Measurements from ENCODE around the gene ZNF331. TPM values are rescaled to one million over a fixed set of nuclear protein-coding genes. Genes with fewer than 3 reads are reported as not detected.

The ZNF331 gene
- total RNA-seq, 1 experiment from 2014 or later = 56.7 TPM

GRCh38 chr19:53553865-53554791, 16.2 kb downstream of the ZNF331 start:
- Mint-ChIP-seq H3K27ac (peak overlapping the region; percentile 82), H3K4me1 (peaks cover 16% of the 10 kb centered on the region), H3K4me3 (peak overlapping the region; percentile 77), H3K9me3 (peaks cover 11% of the 10 kb centered on the region), H3K27me3 (ENCODE audit: low read depth) (no peaks in the 10 kb centered on the region), H3K36me3 (peaks cover 34% of the 10 kb centered on the region)
- POLR2A ChIA-PET = interaction anchor here (1.0 kb wide), 1 partner anchor 15 kb away, joined by 3 read pairs; no protein-coding TSS in a partner anchor
- CTCF ChIA-PET = interaction anchor here (1.4 kb wide), 1 partner anchor 105 kb away, joined by 3 read pairs; no protein-coding TSS in a partner anchor
- DNase-seq (ENCODE audit: low spot score) = peak; percentile 52
- no peak for TF ChIP-seq ZNF219 (CRISPR knock-in tag; IDR thresholded peaks at IDR 0.05; ENCODE audit: borderline replicate concordance)
- peak; percentile 67 for ATAC-seq

- no peak for DNase-seq (ENCODE audit: low spot score)
- TF ChIP-seq ZMAT4 (CRISPR knock-in tag; IDR thresholded peaks at IDR 0.05) (no peak), NFATC4 (CRISPR knock-in tag; IDR thresholded peaks at IDR 0.05) (no peak), E2F1 (CRISPR knock-in tag; IDR thresholded peaks at IDR 0.05) (no peak), MAX (CRISPR knock-in tag; IDR thresholded peaks at IDR 0.05) (no peak), ELF4 (CRISPR knock-in tag; IDR thresholded peaks at IDR 0.05; ENCODE audit: low read depth) (no peak), TEAD1 (CRISPR knock-in tag; IDR thresholded peaks at IDR 0.05) (no peak), FOXK1 (CRISPR knock-in tag; IDR thresholded peaks at IDR 0.05) (no peak), NFE2L1 (CRISPR knock-in tag; IDR thresholded peaks at IDR 0.05) (no peak), USF2 (CRISPR knock-in tag; IDR thresholded peaks at IDR 0.05) (no peak), E2F5 (CRISPR knock-in tag; IDR thresholded peaks at IDR 0.05) (no peak), SMAD3 (CRISPR knock-in tag; IDR thresholded peaks at IDR 0.05; ENCODE audit: borderline replicate concordance) (no peak), FOXP1 (CRISPR knock-in tag; IDR thresholded peaks at IDR 0.05; ENCODE audit: borderline replicate concordance) (no peak), GTF2I (CRISPR knock-in tag; conservative IDR thresholded peaks at IDR 0.05) (no peak), ESRRA (CRISPR knock-in tag; IDR thresholded peaks at IDR 0.05; ENCODE audit: borderline replicate concordance) (no peak), ZNF121 (CRISPR knock-in tag; IDR thresholded peaks at IDR 0.05) (no peak)
- CTCF ChIA-PET = interaction anchor here (0.6 to 1.4 kb wide), 2 partner anchors 104 to 192 kb away, joined by 3 read pairs; no protein-coding TSS in a partner anchor
- Mint-ChIP-seq H3K27ac (peak overlapping the region; percentile 82), H3K36me3 (peaks cover 41% of the 10 kb centered on the region), H3K4me3 (peak overlapping the region; percentile 77), H3K9me3 (peaks cover 17% of the 10 kb centered on the region), H3K27me3 (ENCODE audit: low read depth) (no peaks in the 10 kb centered on the region), H3K4me1 (peaks cover 9% of the 10 kb centered on the region)
- POLR2A ChIA-PET = interaction anchor here (0.6 to 1.0 kb wide), 2 partner anchors 9 to 14 kb away, joined by 3 read pairs; no protein-coding TSS in a partner anchor
- ATAC-seq = no peak
Measured at GRCh38 chr19:53554804-53555203, 16.9 kb downstream of the ZNF331 start.

GRCh38 chr19:53555352-53555751, 17.4 kb downstream of the ZNF331 start:
- CTCF ChIA-PET = interaction anchor here (0.6 to 1.4 kb wide), 2 partner anchors 104 to 191 kb away, joined by 3 read pairs; no protein-coding TSS in a partner anchor
- POLR2A ChIA-PET = interaction anchor here (0.6 kb wide), 1 partner anchor 8 kb away, joined by 3 read pairs; no protein-coding TSS in a partner anchor
- H3K27me3 Mint-ChIP-seq (ENCODE audit: low read depth) = no peaks in the 10 kb centered on the region
- H3K9me3 Mint-ChIP-seq = peaks cover 22% of the 10 kb centered on the region
- peak overlapping the region; percentile 68; the same call in 1 of the 2 replicates for H3K27ac Mint-ChIP-seq
- no peak for DNase-seq (ENCODE audit: low spot score)
- peak overlapping the region; percentile 77; the same call in 1 of the 2 replicates for H3K4me3 Mint-ChIP-seq
- H3K4me1 Mint-ChIP-seq = peaks cover 6% of the 10 kb centered on the region; the same call in 1 of the 2 replicates
- H3K36me3 Mint-ChIP-seq = peaks cover 46% of the 10 kb centered on the region
- no peak for ATAC-seq
- no peak for TF ChIP-seq E2F5 (CRISPR knock-in tag; IDR thresholded peaks at IDR 0.05)
- no peak for TF ChIP-seq ATF1 (CRISPR knock-in tag; IDR thresholded peaks at IDR 0.05)
- TF ChIP-seq AR (CRISPR knock-in tag; IDR thresholded peaks at IDR 0.05) = no peak
- no peak for TF ChIP-seq E2F1 (CRISPR knock-in tag; IDR thresholded peaks at IDR 0.05)
- no peak for TF ChIP-seq ZNF138 (CRISPR knock-in tag; conservative IDR thresholded peaks at IDR 0.05)
- TF ChIP-seq FOXJ3 (CRISPR knock-in tag; IDR thresholded peaks at IDR 0.05; ENCODE audit: borderline replicate concordance) = no peak

Data from WTC11 (cell line).